ENCODE measurements around the gene TMEM123.
A peak's percentile ranks its signal among the peaks of the same experiment; 100 is the strongest.

The TMEM123 gene

DNA sequence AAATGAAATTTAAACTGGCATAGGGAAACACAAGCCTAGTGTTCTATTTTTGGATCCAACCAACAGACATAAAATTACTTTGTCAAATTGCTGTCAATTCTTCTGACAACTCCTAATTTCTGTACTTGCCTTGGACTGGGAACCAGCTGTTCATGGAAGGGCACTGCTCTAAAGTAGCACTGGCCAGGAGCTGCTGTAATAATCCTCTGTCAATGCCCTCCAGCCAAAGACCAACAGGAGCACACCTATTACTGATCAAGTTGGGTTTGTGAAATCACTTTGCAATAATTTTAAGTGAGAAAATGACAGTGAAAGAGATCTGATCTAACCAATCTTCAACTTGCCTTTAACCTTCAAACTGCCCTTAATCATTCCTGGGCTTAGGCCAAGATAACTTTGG is 18.9 kb upstream of the TMEM123 start:
- no peak for DNase-seq

DNA sequence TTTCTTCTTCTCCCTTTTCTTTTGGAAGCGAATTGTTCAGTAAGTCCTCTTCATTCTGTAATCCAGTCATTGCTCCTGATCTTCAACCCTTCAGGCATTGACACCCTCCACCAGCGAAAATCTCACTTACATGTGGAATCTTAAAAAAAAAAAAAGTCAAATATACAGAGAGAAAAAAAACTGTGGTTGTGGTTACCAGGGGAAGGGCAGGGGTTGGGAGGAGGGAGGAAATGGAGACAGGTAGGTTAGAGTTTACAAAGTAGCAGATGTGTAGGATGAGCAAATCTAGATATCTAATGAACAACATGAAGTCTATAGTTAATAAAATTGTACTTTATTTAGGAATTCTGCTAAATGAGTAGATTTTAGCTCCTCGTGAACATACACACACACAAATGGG is 17.7 kb upstream of the TMEM123 start:
- DNase-seq, result peak; percentile 17

DNA sequence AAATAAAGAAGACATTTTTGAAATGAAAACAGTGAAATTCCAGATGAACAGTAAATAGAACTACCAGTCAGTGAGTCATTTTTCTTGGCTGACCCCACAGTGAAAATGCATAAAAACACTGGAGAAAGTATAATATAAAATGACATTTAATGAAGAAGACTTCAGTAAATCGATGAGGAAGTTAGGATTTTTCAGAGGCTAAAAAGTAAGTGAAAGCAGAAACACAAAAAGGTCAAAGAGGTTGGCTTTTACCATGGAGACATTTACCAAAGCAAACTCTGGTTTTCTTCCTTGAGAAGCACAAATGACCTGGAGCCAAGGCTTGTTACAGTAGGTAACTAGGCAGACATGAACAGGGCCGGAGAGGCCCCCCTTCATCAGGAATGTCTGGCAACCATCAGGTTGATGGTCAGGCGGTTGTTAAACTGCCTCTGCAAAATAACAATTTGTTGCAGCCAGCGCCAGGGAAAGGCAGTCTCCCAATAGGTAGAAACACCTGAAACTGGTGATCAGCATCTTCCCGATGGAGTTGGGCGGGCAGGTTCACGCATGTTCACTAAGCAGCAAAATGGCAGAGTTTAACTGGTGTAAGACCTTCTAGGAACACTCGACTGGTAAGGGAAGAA is 16.7 kb upstream of the TMEM123 start:
- DNase-seq, result no peak

DNA sequence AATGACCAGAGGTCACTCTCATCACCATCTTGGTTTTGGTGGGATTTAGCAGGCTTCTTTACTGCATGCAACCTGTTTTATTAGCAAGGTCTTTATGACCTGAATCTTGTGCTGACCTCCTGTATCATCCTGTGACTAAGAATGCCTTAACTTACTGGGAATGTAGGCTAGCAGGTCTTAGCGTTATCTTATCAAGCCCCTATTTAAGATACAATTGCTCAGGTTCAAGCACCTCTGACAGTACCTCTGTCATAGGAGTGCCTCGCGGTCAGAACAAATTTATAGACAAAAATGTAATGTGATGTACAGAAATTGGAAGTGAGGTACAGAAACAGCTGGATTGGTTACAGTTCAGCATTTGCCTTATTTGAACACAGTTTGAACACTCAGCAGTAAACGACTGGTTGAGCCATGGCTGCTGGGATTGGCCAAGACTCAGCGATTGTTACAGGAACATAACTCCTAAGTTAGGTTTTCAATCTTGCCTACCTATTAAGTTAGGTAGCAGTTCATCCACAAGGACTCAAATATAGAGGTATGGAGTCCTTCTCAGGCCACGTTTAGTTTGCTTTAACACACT is 16.1 kb upstream of the TMEM123 start:
- no peak for DNase-seq

DNA sequence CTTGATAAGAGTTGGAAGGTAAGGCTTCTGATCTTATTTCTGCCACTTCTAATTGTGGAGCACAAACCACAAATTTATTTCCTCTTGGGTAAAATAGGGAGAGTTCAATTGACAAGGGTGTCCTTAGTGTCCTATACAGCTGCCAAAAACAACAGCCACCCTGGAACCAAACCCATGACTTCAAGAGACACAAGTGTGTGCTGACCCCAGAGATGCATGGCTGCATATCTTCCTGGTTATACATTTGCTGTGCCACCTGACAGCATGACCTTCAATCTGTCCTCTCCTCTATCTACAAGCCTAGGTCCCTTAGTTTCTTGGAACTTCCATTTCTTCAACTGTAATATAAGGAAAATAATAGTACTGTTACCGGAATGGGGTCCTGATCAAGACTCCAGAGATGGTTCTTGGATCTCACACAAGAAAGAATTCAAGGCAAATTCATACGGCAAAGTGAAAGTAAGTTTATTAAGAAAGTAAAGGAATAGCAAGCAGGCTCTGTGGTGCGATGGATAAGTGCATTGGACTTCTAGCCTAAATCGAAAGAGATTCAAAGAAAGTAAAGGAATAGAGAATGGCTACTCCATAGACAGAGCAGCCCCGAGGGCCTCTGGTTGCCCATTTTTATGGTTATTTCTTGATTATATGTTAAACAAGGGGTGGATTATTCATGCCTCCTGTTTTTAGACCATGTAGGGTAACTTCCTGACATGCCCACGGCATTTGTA is 15.5 kb upstream of the TMEM123 start:
- DNase-seq, result no peak

DNA sequence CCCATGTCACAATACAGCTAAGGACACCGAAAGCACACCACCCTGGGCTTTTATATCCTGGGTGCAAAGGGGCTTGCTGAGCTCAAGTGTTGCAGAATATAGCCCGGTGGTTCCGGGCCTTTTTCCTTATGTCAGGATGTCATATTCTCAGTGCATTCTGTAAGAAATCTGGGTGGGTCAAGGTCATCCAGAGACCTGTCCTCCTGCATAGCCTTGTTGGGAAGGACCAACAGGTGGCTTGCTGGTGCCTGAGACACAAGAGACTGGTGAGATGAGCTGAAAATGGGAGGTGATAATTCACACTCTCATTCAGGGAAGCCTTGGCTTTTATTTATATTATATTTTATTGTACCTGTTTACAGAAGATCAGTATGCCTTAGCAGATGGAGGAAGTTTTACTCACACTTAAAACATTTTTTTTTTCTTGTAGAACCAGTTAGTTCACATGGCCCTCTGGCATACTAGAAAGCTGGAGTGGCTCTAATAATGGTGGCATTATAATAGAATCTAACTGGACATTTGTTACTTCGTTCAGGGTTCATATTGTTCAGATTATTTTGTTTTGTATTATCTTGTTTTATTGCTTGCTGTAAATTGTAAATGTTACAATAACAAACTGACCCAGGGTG is 14.6 kb upstream of the TMEM123 start:
- DNase-seq, result no peak

DNA sequence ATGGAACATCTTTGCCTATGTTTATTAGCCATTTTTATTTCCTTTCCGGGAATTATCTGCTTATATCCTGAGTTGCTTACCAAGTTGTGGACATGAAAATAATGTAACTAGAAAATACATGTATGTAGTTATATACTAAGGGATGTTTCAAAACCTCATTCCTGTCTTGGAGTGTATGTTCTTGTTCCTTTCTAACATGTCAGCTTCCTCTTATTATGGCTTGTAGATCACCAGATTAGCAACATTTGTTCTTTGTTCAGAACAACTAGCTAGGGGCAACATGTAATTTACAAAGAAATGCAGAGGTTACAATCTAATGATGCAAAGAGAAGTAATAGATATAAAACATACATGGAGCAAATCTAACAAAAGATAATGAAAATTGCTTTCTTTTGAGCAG is 13.1 kb upstream of the TMEM123 start:
- DNase-seq, result no peak

DNA sequence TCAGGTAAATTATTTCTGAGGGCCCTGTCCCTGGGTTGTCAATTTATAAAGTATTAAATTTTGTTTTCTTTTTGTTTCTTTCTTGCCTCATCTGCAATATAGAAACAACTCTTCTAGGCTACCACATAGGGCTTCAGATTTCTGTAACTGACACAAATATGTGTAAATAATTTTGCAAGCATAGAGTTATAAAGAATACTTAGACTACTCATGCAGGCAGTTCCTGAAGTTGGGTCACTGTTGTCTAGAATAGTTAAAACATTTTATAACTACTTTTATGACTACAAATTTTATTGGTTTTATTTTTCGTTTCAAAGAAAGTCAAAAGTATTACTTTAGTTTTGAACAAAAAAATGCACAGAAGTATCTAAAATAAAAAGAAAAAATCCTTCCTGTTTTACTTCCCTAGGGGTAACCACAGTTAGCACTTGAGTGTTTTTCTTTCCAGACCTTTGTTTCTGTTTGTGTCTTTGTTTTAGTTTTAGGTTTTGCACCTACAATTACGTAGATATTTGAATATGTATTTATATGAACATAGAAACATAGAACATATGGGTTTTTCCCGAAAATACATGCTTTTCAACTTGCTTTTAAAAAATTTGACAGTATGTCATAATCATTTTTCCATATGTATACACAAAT is 12.4 kb upstream of the TMEM123 start:
- no peak for DNase-seq

DNA sequence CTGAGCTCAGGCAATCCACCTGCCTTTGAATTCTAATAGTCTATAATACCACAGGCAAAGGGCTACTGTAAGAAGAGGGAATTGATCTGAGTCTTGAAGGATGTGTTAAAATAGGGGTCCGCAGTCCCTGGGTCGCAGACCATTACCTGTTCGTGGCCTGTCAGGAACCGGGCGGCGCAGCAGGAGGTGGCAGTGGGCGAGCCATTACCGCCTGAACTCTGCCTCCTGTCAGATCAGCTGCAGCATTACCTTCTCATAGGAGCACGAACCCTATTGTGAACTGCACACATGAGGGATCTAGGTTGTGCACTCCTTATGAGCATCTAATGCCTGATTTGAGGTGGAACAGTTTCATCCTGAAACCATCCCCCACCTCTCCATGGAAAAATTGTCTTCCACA is 11.5 kb upstream of the TMEM123 start:
- DNase-seq, result no peak

DNA sequence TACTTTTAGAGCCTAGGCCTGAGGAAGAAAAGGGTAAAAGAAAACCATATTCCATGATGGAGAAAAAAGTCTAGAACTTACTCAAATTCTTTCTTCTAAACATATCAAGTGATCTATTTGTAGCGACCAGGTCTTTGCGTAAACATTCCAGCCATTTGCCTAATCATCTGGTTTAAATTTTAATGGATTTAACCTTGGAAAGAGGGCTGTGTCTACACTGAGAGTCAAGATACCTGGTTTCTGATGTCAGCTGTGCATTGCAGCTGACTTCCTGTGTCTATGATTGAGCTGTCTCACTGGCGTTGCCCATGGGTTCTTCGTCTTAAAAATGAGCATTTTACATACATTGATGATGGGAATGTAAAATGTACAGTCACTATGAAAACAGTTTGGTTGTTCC is 10.0 kb upstream of the TMEM123 start:
- no peak for DNase-seq

DNA sequence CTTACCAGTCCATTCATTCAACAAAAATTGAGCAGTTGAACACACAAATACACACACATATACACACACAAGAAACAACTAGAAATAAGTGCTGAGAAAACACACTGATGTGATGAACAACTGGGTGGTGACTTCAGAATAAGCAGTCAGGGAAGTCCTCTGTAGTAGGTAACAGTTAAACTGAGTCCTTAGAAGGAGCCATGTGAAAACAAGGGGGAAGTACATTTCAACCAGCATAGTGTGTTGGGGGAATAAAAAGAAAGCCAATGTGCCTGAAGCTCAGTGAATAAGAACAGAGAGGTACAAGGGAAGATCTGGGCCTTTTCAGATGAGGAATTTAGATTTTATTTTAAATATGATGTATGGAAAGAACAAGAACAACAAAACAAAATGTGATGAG is 6.8 kb upstream of the TMEM123 start:
- DNase-seq, result no peak

DNA sequence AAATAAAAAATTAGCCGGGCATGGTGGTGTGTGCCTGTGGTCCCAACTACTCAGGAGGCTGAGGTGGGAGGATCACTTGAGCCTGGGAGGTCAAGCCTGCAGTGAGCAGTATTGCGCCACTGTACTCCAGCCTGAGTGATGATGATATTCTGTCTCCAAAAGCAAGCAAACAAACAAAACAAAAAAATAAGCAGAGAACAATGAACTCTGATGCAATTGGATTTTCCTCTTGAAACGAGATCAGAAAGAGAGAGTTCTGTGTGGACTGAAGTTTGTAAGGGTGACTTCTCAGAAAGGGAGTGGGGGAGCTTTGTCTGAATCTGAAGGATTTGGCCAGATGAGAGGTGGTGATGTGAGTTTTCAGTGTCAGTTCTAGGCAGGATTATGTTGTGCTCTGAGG is 6.0 kb upstream of the TMEM123 start:
- no peak for DNase-seq

DNA sequence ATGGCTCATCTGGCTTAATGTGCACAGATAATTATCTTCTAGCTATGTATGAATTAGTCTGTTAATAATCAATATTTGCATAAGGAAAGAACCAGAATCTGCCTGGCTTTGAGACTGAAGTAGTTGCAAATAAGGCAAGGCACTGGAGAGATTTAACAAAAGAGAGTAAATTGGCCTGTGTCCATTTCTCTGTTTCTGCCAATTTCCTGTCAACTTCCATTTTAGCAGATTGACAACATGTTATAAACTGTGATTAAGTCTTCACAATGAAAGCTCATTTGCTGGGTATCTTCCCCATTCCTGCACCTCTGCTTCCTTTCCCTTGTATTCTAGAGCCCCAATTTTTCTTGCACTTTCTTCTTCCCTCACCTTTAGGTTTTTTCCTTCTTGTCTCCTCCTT is 5.3 kb upstream of the TMEM123 start:
- DNase-seq, result no peak

DNA sequence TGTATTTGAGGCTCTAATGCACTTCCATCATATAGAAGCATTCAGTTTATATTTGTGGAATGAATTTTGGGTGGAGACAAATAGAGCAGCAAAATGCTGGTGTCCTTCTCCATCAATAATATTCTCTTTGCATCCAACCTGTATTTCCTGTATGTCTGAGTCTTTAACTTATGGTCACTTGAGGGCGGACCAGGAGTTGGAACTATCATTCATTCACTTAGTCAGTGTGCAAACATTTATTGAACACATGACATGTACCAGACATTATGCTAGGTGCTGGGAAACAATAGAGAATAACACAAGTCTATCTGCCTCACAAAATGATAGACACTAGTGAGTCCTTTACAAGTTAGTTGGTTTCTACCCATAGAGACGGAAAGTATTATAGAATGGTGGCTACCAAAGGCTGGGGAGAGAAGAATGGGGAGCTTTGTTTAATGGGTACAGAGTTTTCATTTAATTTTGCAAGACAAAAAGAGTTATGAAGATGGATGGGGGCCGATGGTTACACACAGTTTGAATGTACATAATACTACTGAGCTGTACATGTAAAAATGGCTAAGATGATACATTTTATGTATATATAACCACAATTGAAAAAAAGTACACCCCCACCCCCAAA is 4.6 kb upstream of the TMEM123 start:
- no peak for DNase-seq

DNA sequence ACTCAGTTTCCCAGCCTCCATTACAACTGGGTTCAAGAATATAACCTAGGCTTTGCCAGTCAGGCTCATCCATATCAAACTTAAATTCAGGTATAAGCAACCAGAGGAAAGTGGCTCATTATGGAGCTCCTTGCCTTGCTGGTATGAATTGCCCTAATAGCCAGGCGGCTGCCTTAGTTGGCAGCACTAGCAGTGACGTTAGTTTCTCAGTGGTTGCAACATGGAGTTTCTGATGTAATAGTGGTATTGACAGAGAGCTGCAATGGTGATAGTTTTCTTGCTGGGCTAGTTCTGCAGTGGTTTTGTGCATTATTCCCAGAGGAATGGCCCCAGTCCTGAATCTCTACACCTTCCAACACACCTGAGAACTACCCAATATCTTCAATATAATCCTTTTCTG is 3.8 kb upstream of the TMEM123 start:
- DNase-seq, result no peak

DNA sequence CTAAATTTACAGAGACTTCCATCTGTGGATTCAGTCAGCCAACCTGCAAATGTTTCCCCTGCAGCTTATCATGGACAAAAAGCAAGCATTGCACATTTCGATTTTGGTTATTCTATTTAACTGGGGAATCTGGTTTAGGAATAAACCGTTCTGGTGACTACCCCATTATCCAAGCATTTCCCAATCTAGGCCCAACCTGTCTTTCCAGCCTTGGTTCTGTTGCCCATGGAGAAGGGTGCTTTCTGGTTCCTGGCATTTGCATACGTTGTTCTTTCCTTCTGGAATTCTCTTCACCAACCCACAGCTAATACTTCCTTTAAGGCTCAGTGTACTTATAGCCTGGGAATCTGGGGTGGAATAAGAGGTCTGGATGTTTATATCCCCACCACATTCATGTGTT is 1.4 kb upstream of the TMEM123 start:
- no peak for DNase-seq

DNA sequence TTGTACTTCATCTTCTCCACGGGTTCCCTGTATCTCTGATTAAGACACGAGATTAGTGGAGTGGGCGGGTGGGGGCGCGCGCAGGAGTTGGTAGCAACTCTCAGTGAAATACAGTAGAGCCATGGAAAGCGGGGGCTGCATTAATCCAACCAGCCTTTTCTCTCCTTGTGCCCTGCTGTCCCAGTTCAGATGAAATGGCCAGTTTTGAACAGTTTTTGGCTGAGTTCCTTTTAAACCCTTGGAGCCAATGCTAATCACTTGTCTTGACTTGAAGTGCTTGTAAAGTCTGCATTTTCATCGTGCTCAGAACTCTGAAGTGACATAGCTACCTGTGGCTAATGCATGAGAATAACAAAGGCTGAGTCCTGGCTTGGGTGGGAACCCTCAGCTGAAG is 734 bp upstream of the TMEM123 start:
- DNase-seq, result no peak

DNA sequence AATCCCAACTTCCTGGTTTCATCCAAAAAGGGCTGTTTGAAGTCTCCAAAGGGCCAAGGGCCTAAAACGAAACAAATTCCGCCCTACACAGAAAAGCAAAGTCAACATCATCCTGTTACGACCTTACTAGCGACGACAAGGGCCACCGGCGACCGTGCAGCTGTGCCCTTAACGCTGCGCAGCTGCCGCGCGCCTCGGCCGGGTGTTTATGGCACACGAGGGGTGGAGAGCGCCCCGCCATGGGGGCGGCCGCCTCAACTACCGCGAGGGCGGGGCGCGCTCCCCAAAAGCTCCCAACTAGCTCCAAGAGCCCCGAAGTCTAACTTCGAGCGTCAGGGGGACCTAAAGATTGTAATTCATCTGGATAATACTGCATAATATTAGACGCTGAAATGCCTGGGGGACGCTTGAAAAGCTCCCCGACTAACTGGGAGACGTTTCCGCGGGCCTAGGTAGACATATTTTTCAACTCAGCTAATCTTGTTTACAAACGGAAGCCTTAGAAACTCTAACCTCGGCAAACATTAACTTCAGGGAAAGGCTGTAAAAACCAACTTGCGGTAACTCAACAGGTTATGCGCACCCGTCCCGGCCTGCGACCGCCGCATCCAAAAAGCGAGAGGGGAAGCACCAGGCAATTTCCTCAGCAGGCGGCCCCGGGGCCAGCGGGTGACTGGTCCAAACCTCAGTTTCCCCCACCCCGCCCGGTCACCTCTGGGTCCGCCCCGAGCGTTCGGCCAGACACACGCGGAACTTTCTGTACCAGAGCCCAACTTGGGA is 694 bp downstream of the TMEM123 start:
- DNase-seq, result peak; percentile 63

DNA sequence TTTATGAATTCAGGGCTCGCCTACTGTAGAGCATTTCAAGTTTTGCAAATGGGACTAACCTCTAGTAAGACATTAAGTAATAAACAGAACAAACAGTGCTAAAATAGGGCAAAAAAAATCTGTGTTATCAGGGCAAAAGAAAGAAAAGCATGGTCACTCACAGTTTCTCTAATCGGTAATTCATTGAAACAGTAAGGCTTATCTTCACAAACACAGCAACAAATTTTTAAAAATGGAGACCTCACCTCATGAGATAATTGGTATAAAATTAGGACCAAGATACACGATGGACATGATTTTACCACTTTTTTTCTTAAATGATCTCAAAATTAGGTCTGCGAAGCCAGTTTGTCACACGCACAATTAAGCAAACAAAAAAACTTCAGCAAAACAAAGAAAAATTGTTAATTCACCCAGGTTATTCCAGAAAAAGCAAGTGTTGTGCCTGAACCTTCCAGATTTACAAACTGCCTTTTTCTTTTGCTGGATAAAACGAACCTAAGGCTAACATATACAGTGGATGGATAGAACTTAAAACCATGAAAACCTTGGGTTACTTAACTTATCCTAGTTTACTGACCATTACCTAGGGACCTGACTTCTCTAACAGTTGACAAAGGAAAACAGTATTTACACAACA is 1.4 kb downstream of the TMEM123 start:
- no peak for DNase-seq

DNA sequence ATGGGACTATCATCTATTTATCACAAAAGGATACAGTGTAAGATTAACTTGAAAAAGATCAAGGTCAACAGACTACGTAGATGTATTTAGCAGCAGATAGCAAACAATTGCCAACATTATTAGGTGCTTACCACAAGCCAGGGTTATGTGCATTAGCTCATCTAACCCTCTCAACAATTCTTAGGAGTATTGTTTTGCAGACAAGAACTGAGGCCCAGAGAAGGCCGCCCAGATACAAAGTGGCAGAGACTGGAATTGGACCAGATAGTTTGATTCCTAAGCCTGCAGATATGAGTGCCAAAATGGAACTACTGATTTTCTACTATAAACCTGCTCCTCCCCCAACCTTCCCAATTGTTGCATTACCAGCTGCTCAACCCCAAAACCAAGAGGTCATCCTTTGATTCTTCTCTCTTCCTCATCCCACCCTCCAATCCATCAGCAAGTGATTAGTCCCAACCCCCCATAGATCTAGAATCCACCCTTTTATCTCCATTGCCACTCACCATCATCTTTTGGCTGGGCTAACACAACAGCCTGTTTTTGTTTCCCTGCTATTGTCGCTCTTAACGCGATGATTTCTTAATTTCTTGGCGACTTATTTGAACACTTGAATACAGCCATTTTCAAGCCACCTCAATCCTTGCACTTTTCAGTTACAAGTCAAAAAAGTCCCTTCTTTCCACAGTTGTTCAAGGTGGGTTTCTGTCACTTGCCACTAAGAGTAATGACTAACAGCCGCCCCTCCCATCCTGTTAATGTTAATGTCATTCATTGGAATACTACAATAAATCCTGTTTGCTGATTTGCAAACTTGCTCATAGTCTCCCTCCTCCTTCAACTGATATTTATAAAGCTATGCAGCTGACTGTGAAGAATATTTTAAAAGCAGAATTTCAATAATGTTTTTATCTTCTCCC is 2.7 kb downstream of the TMEM123 start:
- no peak for DNase-seq

DNA sequence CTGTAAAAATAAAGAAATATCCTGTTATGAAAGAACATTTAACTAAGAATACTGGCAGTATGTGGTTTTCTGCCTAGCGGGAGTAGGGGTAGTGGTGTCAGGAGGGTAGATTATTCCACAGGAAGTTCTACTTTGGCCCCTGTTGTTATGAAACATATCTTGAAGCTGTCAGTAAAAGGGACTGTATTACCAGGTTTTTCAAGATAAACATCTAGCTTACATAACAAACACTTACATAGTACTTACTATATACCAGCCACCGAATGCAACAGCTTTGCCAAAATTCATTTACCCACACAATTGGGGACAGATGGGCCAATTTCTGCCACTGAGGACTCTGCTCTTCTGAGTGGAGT is 3.7 kb downstream of the TMEM123 start:
- DNase-seq, result no peak
